ENCODE results near the gene DENR.
"Not testable (repeated sequence)": the region's sequence is repeated elsewhere in the genome, so short reads cannot be mapped to it uniquely, and the experiment has no call there.

The DENR gene

DNA sequence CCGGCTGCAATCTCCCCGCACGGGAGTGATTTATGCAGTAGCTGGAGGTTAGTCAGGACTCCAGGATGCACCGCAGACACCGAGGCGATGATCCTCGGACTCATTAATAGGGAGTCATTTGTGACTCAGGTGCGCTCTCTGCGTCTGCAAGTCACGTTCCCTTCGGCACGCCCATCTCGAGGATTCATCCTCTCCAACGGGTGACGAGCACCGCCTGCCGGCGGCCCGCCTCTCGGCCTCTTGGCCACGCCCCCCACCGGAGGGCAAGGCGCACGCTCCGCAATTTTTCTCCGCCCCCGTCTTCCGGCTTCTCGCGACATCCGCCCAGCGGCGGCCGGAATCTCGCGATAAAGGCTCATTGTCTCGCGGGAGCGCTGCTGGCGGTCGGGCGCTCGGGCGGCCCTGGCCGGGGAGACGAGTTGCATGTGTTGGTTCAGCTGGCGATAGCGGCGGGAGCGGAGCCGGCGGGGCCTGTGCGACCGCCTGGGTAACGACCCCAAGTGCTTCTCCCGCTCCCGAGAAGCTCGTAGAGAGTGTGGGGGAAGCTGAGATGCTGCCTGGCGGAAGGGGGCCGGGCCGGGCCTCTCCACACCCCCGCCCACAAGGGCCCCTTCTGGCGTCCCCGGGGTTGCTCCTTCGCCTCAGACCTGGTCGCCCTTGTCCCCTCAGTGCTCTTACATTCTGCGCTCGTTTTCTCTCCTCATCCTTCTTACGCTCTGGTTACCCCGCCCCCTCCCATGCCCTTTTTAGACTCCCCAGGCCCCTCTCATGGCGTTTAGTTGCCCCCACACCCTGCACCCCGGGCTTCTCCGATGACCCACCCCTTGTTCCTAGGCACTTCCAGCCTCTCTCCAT lies at the start of gene DENR:
DENR (plus strand) TSS at position 361 of the 855 bp plus-strand sequence. CDS start 878 bp downstream, outside the sequence.
- DNase-seq (ENCODE audit: low spot score in 2 of 2): peak; percentile 100
- peaks cover 47% of the 10 kb centered on the region for H3K4me1 Mint-ChIP-seq
- peak within 1 kb of the TSS; percentile 90 for H3K4me3 Mint-ChIP-seq
- H3K27ac Mint-ChIP-seq: peak within 1 kb of the TSS; percentile 97
- no peaks in the 10 kb centered on the region for H3K9me3 Mint-ChIP-seq
- H3K36me3 Mint-ChIP-seq: peaks cover 54% of the 10 kb centered on the region
- ATAC-seq: peak; percentile 96

- H3K9me3 Mint-ChIP-seq; ATAC-seq; H3K36me3 Mint-ChIP-seq; H3K4me1 Mint-ChIP-seq; H3K4me3 Mint-ChIP-seq; DNase-seq (ENCODE audit: low spot score in 2 of 2); H3K27ac Mint-ChIP-seq: not testable (repeated sequence)
Measured at GRCh38 chr12:122702890-122703611, 49.6 kb upstream of the DENR start, which contains the start of gene HCAR2. Gene HCAR2 (minus strand): TSS chr12:122703357. CDS start chr12:122703283, 74 bp downstream.

GRCh38 chr12:122703841-122704240 lies 48.8 kb upstream of the DENR start:
- not testable (repeated sequence) for H3K4me1 Mint-ChIP-seq; ATAC-seq; H3K36me3 Mint-ChIP-seq; H3K9me3 Mint-ChIP-seq; H3K4me3 Mint-ChIP-seq; DNase-seq (ENCODE audit: low spot score in 2 of 2); H3K27ac Mint-ChIP-seq

- not testable (repeated sequence) for H3K36me3 Mint-ChIP-seq; H3K27ac Mint-ChIP-seq; H3K4me1 Mint-ChIP-seq; ATAC-seq; DNase-seq (ENCODE audit: low spot score in 2 of 2); H3K4me3 Mint-ChIP-seq; H3K9me3 Mint-ChIP-seq
Measured at GRCh38 chr12:122709287-122709686, 43.3 kb upstream of the DENR start.

DNA sequence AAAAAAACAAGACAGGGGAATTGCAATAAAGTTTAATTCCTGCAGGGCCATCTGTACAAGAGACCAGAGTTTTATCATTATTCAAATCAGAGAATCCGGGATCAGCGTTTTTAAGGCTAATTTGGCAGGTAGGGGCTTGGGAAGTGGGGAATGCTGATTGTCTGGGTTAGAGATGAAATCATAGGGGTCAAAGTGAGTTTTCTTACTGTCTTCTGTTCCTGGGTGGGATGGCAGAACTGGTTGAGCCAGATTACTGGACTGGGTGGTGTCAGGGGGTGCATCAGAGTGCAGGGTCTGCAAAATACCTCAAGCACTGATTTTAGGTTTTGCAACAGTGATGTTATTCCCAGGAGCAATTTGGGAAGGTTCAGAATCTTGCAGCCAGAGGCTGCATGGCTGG lies 42.3 kb upstream of the DENR start:
- H3K36me3 Mint-ChIP-seq; H3K4me1 Mint-ChIP-seq; H3K9me3 Mint-ChIP-seq; DNase-seq (ENCODE audit: low spot score in 2 of 2); ATAC-seq; H3K4me3 Mint-ChIP-seq: not testable (repeated sequence)
- peak overlapping the region; percentile 41 for H3K27ac Mint-ChIP-seq

- not testable (repeated sequence) for H3K9me3 Mint-ChIP-seq; H3K4me3 Mint-ChIP-seq; H3K4me1 Mint-ChIP-seq; ATAC-seq; H3K27ac Mint-ChIP-seq; DNase-seq (ENCODE audit: low spot score in 2 of 2); H3K36me3 Mint-ChIP-seq
Measured at GRCh38 chr12:122711266-122711665, 41.4 kb upstream of the DENR start.

- not testable (repeated sequence) for H3K36me3 Mint-ChIP-seq; H3K27ac Mint-ChIP-seq; ATAC-seq; H3K9me3 Mint-ChIP-seq; H3K4me3 Mint-ChIP-seq; DNase-seq (ENCODE audit: low spot score in 2 of 2); H3K4me1 Mint-ChIP-seq
Measured at GRCh38 chr12:122713491-122714188, 39.0 kb upstream of the DENR start.

GRCh38 chr12:122715211-122715610 lies 37.4 kb upstream of the DENR start:
- DNase-seq (ENCODE audit: low spot score in 2 of 2); H3K4me3 Mint-ChIP-seq; H3K9me3 Mint-ChIP-seq; H3K36me3 Mint-ChIP-seq; H3K4me1 Mint-ChIP-seq; H3K27ac Mint-ChIP-seq; ATAC-seq: not testable (repeated sequence)

DNA sequence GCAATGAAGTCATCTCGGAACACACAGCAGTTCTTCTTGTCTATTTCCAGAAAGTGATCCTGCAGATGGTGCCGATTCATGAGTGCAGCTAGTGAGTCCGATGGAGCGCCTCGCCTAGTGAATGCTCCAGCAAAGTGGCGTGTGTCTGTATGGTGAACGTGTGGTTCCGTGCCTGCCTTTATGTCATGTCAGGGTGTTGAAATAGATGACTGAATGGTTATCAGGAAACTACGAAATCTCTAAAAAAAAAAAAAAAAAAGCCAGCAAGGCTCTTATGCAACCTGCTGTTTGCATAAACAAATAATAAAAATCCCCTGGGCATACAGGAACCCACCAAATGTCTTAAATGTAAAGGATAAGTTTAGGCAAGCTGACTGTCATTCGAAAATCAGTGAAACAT lies 36.0 kb upstream of the DENR start, which contains the start of gene HCAR3:
HCAR3 (minus strand) TSS at position 154 of the 400 bp plus-strand sequence; CDS start at position 80, 74 bp downstream.
- not testable (repeated sequence) for H3K4me3 Mint-ChIP-seq; H3K36me3 Mint-ChIP-seq; H3K27ac Mint-ChIP-seq; DNase-seq (ENCODE audit: low spot score in 2 of 2); ATAC-seq; H3K9me3 Mint-ChIP-seq
- H3K4me1 Mint-ChIP-seq: peaks cover 13% of the 10 kb centered on the region

DNA sequence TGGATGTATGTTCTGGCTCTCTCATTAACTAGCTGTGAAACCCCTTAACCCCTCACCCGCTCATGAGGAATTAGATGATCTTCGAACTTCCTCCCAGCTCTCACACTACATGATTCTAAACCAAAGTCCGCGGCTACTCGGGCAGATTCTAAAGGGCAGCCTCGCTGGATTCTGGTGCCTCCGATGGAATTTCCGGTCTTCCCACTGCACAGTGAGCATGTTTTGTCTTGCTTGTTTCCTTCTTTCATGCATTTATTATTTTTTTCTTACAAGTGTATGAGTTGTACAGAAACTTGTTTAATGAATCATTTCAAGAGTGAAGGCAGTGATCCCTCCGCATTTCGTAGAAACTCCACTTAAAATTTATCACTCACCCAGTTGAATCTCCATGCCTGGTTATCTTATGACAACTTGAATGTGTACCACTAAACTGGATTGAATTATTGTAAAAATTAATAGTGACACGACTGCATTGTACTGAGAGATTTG lies 31.5 kb upstream of the DENR start:
- no peak for DNase-seq (ENCODE audit: low spot score in 2 of 2)
- ATAC-seq: peak; percentile 79
- Mint-ChIP-seq H3K4me1 (peaks cover 32% of the 10 kb centered on the region), H3K9me3 (no peaks in the 10 kb centered on the region), H3K4me3 (peak overlapping the region; percentile 9), H3K27ac (peak overlapping the region; percentile 48), H3K36me3 (no peaks in the 10 kb centered on the region)

- DNase-seq (ENCODE audit: low spot score in 2 of 2) (no peak), ATAC-seq (no peak)
- Mint-ChIP-seq H3K27ac (peak overlapping the region; percentile 48), H3K36me3 (no peaks in the 10 kb centered on the region), H3K4me3 (no peak overlapping the region), H3K9me3 (no peaks in the 10 kb centered on the region), H3K4me1 (peaks cover 37% of the 10 kb centered on the region)
Measured at GRCh38 chr12:122722387-122722786, 30.2 kb upstream of the DENR start.

DNA sequence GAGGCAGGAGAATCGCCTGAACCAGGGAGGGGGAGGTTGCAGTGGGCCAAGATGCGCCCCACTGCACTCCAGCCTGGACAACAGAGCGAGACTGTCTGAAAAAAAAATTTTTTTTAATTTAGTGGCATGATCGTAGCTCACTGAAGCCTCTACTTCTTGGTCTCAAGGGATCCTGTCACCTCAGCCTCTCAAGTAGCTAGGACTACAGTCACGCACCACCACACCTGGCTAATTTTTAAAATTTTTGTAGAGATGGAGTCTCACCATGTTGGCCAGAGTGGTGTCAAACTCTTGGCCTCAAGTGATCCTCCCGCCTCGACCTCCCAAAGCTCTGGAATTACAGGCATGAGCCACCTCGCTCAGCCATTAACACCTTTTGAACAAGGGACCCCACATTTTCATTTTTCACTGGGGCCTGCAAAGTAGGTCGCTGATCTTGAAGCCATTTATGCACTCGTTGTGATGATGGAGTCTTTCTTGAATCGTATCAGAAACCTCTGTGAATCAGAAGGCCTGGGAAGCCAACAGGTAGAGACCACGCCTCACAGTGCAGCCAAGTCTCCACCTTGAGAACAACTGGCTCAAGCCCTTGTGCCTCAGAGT lies 27.9 kb upstream of the DENR start:
- H3K9me3 Mint-ChIP-seq: no peaks in the 10 kb centered on the region
- no peaks in the 10 kb centered on the region for H3K36me3 Mint-ChIP-seq
- peaks cover 38% of the 10 kb centered on the region for H3K4me1 Mint-ChIP-seq
- no peak overlapping the region for H3K4me3 Mint-ChIP-seq
- H3K27ac Mint-ChIP-seq: no peak overlapping the region
- DNase-seq (ENCODE audit: low spot score in 2 of 2) (no peak), ATAC-seq (no peak)

DNA sequence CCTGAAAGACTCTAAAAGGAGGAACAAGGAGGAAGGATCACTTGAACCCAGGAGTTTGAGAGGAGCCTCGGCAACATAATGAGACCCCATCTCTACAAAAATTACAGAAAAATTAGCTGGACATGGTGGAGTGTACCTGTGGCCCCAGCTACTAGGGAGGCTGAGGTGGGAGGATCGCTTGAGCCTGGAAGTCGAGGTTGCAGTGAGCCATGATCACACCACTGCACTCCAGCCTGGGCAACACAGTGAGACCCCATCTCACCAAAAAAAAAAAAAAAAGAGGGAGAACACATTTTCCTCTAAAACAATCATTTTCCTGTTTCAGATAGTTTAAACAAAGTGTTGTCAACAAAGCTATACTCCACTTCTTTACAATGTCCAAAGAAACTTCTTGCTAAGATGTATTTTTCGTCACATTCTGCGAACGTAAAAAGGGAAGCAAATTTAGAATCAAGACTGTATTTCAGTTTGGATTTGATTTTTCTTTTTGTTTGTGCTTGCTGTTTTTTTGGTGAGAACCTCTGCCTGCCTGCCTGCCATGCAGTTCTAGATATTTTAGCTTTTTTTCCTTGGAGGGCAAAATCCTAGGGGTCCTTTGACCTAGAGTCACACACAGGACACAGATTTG lies 27.1 kb upstream of the DENR start:
- H3K9me3 Mint-ChIP-seq: no peaks in the 10 kb centered on the region
- no peak overlapping the region for H3K27ac Mint-ChIP-seq
- peak overlapping the region; percentile 22 for H3K4me3 Mint-ChIP-seq
- H3K36me3 Mint-ChIP-seq: no peaks in the 10 kb centered on the region
- no peak for DNase-seq (ENCODE audit: low spot score in 2 of 2)
- peaks cover 39% of the 10 kb centered on the region for H3K4me1 Mint-ChIP-seq
- ATAC-seq: no peak

- no peaks in the 10 kb centered on the region for H3K36me3 Mint-ChIP-seq
- DNase-seq (ENCODE audit: low spot score in 2 of 2) (no peak), ATAC-seq (no peak)
- peak overlapping the region; percentile 22 for H3K4me3 Mint-ChIP-seq
- no peak overlapping the region for H3K27ac Mint-ChIP-seq
- no peaks in the 10 kb centered on the region for H3K9me3 Mint-ChIP-seq
- H3K4me1 Mint-ChIP-seq: peaks cover 36% of the 10 kb centered on the region
Measured at GRCh38 chr12:122726080-122726558, 26.5 kb upstream of the DENR start.

Data from stimulated activated effector memory CD8-positive, alpha-beta T cell treated with anti-CD3 and anti-CD28 coated beads, Interleukin-12 subunit alpha, Interleukin-12 subunit beta, amount 100 ng/mL, for 72 hours (primary cell).